HG02588 (cell line): ENCODE data around the gene NRL.
A peak's percentile ranks its signal among the peaks of the same experiment; 100 is the strongest.

Experiments used
- ATAC-seq: cut with Tn5 transposase; IDR thresholded peaks from one replicate; pipeline ENCODE4 v1.9.1; 2021; ENCODE audit warnings: mild to moderate bottlenecking, moderate library complexity; ENCODE audit not compliant: unreplicated experiment

Gene NRL

GRCh38 chr14:24114532-24115421 is at the start of gene NRL, which contains the start of gene DCAF11:
Gene NRL, minus strand, starts transcription at chr14:24114949. Its CDS starts 32,101 bp downstream, at chr14:24082848.
Gene DCAF11, plus strand, starts transcription at chr14:24114777. Its CDS starts 818 bp downstream, at chr14:24115595.
- peak; percentile 76 for ATAC-seq

GRCh38 chr14:24162093-24162492 is 47.3 kb upstream of the NRL start:
- no peak for ATAC-seq

GRCh38 chr14:24160850-24161804 is 46.4 kb upstream of the NRL start, which contains the start of gene IRF9:
Gene IRF9, plus strand, starts transcription at chr14:24161265. Its CDS starts 880 bp downstream, at chr14:24162145.
- peak; percentile 75 for ATAC-seq

GRCh38 chr14:24160499-24160849 is 45.7 kb upstream of the NRL start:
- peak; percentile 4 for ATAC-seq

GRCh38 chr14:24159777-24160498 is 45.2 kb upstream of the NRL start:
- ATAC-seq = no peak

- ATAC-seq = no peak
These were observed 42.6 kb upstream of the NRL start for GRCh38 chr14:24157331-24157730.

- no peak for ATAC-seq
These were observed 42.1 kb upstream of the NRL start for GRCh38 chr14:24156840-24157239.

GRCh38 chr14:24155100-24155499 is 40.4 kb upstream of the NRL start:
- no peak for ATAC-seq

- no peak for ATAC-seq
These were observed 36.8 kb upstream of the NRL start for GRCh38 chr14:24151404-24152080.

- ATAC-seq = no peak
These were observed 36.2 kb upstream of the NRL start for GRCh38 chr14:24150993-24151392.

GRCh38 chr14:24150567-24150966 is 35.8 kb upstream of the NRL start:
- no peak for ATAC-seq

GRCh38 chr14:24150061-24150460 is 35.3 kb upstream of the NRL start:
- ATAC-seq = no peak

- ATAC-seq = no peak
These were observed 34.7 kb upstream of the NRL start for GRCh38 chr14:24149302-24149969.

- ATAC-seq = no peak
These were observed 33.1 kb upstream of the NRL start for GRCh38 chr14:24147761-24148428.

GRCh38 chr14:24146978-24147760 is 32.4 kb upstream of the NRL start, which contains the start of gene RNF31:
Gene RNF31, plus strand, starts transcription at chr14:24147498. Its CDS starts 201 bp downstream, at chr14:24147699.
- peak; percentile 80 for ATAC-seq

GRCh38 chr14:24146453-24146977 is 31.8 kb upstream of the NRL start, which contains the start of gene PSME2:
Gene PSME2, minus strand, starts transcription at chr14:24146610. Its CDS starts 29 bp downstream, at chr14:24146581.
- peak; percentile 47 for ATAC-seq

GRCh38 chr14:24145690-24146452 is 31.1 kb upstream of the NRL start:
- no peak for ATAC-seq
